Upper lobe of right lung (tissue), 1 donor: ENCODE measurements around the gene TRPC4. TPM values are rescaled to one million over a fixed set of nuclear protein-coding genes. Genes with fewer than 3 reads are reported as not detected.

Source experiments
- ATAC-seq: fragments of 200-7000 bp; cut with Tn5 transposase; one replicate; pipeline ENCODE4 v1.9.1; 2020; ENCODE audit warnings: mild to moderate bottlenecking, moderate library complexity
- DNase-seq: peaks from one replicate; pipeline ENCODE4 v3.0.0-alpha.2; 2020
- H3K27ac ChIP-seq: fragments of 200-600 bp; one replicate; pipeline ENCODE4 v1.8.0; 2022
- H3K27me3 ChIP-seq: fragments of 200-600 bp; one replicate; pipeline ENCODE4 v1.8.0; 2022; ENCODE audit warnings: mild to moderate bottlenecking
- H3K36me3 ChIP-seq: fragments of 200-600 bp; one replicate; pipeline ENCODE4 v1.8.0; 2022
- H3K4me1 ChIP-seq: fragments of 200-600 bp; one replicate; pipeline ENCODE4 v1.8.0; 2022
- H3K4me3 ChIP-seq: fragments of 200-600 bp; one replicate; pipeline ENCODE4 v1.8.0; 2022; ENCODE audit warnings: mild to moderate bottlenecking
- H3K9me3 ChIP-seq: fragments of 200-600 bp; one replicate; pipeline ENCODE4 v1.8.0; 2022
- CTCF ChIP-seq: fragments of 200-600 bp; IDR thresholded peaks from one replicate; pipeline ENCODE4 v1.8.0; 2022; ENCODE audit warnings: antibody characterized with exemption
- intact Hi-C: fragments of 100-400 bp; cut with DNase I; formaldehyde crosslinking; loops from one replicate; pipeline ENCODE4 v1.11.0; 2022
- total RNA-seq: library from RNA; stranded (reverse); fragmentation: NEBNext Ultra II Directional; extraction: Animal tissue kit (Norgen Biotek cat#: 25700); gene quantifications from one replicate; pipeline ENCODE4 v1.2.1, GENCODE V29; 2021
- donor health status: DM: no; HTN: yes; CAD: no; lungs with severe emphysema.

The TRPC4 gene
- total RNA-seq, 1 donor from 2014 or later: 1.6 TPM

DNA sequence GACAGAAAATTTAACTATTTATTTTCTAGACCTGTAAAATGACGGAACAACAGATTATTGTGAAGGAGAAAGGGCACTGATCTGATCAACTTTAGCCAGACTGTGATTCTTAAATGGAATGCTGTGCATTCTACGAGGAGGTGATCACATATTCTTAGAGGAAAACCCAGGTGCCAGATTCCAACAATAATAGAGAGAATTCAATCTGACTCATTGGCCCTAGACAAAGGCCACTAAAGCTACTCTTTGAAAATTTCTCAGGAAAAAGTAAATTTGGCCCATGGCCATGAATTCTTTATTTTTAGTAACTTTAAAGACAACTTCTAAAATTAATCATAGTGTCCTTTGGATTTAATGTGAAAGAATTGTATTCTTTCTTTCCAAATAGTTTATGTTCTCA lies 212.4 kb downstream of the TRPC4 start:
- H3K27me3 ChIP-seq: no peaks in the 10 kb centered on the region
- intact Hi-C loops: no loop called here
- ATAC-seq (no peak), DNase-seq (no peak)
- no peaks in the 10 kb centered on the region for H3K36me3 ChIP-seq
- H3K9me3 ChIP-seq: no peaks in the 10 kb centered on the region
- no peak for TF ChIP-seq CTCF
- no peak overlapping the region for H3K27ac ChIP-seq
- H3K4me3 ChIP-seq: no peak overlapping the region
- H3K4me1 ChIP-seq: no peaks in the 10 kb centered on the region

GRCh38 chr13:37656247-37656940 lies 213.2 kb downstream of the TRPC4 start:
- DNase-seq: no peak
- Histone ChIP-seq H3K4me3 (no peak overlapping the region), H3K36me3 (no peaks in the 10 kb centered on the region), H3K9me3 (no peaks in the 10 kb centered on the region), H3K4me1 (no peaks in the 10 kb centered on the region), H3K27me3 (no peaks in the 10 kb centered on the region), H3K27ac (no peak overlapping the region)
- no peak for TF ChIP-seq CTCF
- intact Hi-C loops: no loop called here
- ATAC-seq: no peak

DNA sequence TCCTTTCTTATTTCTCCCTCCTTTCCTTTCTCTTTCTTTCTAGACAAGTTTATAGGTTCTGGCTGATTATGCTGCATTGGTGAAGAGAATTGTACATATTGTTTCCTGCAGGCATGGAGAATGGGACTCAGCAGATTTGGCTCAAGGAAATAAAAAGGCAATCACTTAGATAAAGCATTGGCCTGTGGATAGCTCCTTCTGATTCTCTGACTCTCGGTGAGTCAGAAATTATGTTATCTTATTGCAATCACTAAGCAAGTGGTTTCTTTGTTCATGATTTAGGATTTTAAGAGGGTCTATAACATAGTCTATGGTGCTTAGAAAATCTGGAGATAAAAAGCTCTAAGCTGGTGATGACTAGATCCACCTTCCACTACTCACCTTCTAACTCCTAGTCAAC lies 217.0 kb downstream of the TRPC4 start:
- Histone ChIP-seq H3K27ac (no peak overlapping the region), H3K9me3 (no peaks in the 10 kb centered on the region), H3K36me3 (no peaks in the 10 kb centered on the region), H3K4me3 (no peak overlapping the region), H3K27me3 (no peaks in the 10 kb centered on the region), H3K4me1 (no peaks in the 10 kb centered on the region)
- no peak for TF ChIP-seq CTCF
- intact Hi-C loops: no loop called here
- no peak for ATAC-seq
- no peak for DNase-seq

DNA sequence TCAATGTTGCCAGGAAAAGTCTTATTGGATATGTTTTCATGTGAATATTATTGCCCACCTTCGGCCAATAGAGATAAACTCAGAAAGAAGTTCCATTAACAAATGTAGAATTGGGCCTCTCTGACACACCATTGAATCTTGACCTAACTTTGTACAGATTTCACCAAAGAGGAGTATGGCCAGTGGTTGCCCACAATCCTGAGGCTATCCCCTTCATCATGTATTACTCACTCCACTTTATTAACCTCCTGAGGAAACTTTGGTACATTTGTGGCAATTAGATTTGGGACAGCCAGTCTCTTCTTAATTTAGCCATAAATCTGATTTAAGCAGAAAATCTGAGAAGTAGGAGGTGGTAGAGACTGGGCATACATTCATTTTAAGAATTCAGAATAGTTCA lies 217.7 kb downstream of the TRPC4 start:
- Histone ChIP-seq H3K36me3 (no peaks in the 10 kb centered on the region), H3K27ac (no peak overlapping the region), H3K9me3 (no peaks in the 10 kb centered on the region), H3K4me1 (no peaks in the 10 kb centered on the region), H3K27me3 (no peaks in the 10 kb centered on the region), H3K4me3 (no peak overlapping the region)
- ATAC-seq (no peak), DNase-seq (no peak)
- TF ChIP-seq CTCF: no peak
- intact Hi-C loops: no loop called here

- no peaks in the 10 kb centered on the region for H3K4me1 ChIP-seq
- ATAC-seq (no peak), DNase-seq (no peak)
- H3K36me3 ChIP-seq: no peaks in the 10 kb centered on the region
- intact Hi-C loops: no loop called here
- H3K9me3 ChIP-seq: no peaks in the 10 kb centered on the region
- H3K4me3 ChIP-seq: no peak overlapping the region
- no peaks in the 10 kb centered on the region for H3K27me3 ChIP-seq
- no peak overlapping the region for H3K27ac ChIP-seq
- TF ChIP-seq CTCF: no peak
Observed at GRCh38 chr13:37648609-37649008, 221.0 kb downstream of the TRPC4 start.
